ENCODE measurements around the gene FBLN7.

DNA sequence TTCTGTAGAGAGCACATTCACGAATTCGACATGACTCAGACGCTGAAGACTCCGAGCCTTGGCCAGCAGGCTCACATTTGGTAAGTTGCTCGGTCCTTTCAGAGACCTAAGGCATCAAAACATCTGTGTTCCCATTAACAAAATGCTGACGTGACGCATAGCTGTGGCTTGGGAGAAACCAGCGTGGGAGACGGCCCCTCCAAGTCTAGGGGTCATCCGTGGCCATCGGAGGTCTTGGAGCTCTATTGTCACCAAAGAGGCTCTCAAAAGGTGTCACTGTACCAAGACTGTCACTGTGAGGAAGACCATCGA lies 14.9 kb downstream of the FBLN7 start:
- TF ChIP-seq, protein P1, sequence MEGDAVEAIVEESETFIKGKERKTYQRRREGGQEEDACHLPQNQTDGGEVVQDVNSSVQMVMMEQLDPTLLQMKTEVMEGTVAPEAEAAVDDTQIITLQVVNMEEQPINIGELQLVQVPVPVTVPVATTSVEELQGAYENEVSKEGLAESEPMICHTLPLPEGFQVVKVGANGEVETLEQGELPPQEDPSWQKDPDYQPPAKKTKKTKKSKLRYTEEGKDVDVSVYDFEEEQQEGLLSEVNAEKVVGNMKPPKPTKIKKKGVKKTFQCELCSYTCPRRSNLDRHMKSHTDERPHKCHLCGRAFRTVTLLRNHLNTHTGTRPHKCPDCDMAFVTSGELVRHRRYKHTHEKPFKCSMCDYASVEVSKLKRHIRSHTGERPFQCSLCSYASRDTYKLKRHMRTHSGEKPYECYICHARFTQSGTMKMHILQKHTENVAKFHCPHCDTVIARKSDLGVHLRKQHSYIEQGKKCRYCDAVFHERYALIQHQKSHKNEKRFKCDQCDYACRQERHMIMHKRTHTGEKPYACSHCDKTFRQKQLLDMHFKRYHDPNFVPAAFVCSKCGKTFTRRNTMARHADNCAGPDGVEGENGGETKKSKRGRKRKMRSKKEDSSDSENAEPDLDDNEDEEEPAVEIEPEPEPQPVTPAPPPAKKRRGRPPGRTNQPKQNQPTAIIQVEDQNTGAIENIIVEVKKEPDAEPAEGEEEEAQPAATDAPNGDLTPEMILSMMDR (IDR thresholded peaks at IDR 0.05), result no peak
- TF ChIP-seq POLR2A (IDR thresholded peaks at IDR 0.05), result no peak

Measured in testis (tissue), 2 donors.